GM11168 (cell line): Measurements from ENCODE around the gene SHROOM1.
"Not testable (repeated sequence)": the region's sequence is repeated elsewhere in the genome, so short reads cannot be mapped to it uniquely, and the experiment has no call there.

Experiments
- in situ Hi-C: fragments of 300-500 bp; cut with MboI; formaldehyde crosslinking; loops from one replicate; pipeline ENCODE4 v1.12.0; 2022; ENCODE audit warnings: low sequenced_read_pairs; ENCODE audit not compliant: unreplicated experiment

SHROOM1 gene, protein sequence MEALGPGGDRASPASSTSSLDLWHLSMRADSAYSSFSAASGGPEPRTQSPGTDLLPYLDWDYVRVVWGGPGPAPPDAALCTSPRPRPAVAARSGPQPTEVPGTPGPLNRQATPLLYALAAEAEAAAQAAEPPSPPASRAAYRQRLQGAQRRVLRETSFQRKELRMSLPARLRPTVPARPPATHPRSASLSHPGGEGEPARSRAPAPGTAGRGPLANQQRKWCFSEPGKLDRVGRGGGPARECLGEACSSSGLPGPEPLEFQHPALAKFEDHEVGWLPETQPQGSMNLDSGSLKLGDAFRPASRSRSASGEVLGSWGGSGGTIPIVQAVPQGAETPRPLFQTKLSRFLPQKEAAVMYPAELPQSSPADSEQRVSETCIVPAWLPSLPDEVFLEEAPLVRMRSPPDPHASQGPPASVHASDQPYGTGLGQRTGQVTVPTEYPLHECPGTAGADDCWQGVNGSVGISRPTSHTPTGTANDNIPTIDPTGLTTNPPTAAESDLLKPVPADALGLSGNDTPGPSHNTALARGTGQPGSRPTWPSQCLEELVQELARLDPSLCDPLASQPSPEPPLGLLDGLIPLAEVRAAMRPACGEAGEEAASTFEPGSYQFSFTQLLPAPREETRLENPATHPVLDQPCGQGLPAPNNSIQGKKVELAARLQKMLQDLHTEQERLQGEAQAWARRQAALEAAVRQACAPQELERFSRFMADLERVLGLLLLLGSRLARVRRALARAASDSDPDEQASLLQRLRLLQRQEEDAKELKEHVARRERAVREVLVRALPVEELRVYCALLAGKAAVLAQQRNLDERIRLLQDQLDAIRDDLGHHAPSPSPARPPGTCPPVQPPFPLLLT

GRCh38 chr5:132830436-132831094 lies at the start of gene SHROOM1:
Gene SHROOM1 (minus strand): TSS chr5:132830647. CDS start chr5:132826140, 4,507 bp downstream.
- in situ Hi-C loops, result no loop called here

GRCh38 chr5:132877938-132878337 lies 47.5 kb upstream of the SHROOM1 start:
- in situ Hi-C loops, result no loop called here

GRCh38 chr5:132877466-132877865 lies 47.0 kb upstream of the SHROOM1 start:
- in situ Hi-C loops, result no loop called here

DNA sequence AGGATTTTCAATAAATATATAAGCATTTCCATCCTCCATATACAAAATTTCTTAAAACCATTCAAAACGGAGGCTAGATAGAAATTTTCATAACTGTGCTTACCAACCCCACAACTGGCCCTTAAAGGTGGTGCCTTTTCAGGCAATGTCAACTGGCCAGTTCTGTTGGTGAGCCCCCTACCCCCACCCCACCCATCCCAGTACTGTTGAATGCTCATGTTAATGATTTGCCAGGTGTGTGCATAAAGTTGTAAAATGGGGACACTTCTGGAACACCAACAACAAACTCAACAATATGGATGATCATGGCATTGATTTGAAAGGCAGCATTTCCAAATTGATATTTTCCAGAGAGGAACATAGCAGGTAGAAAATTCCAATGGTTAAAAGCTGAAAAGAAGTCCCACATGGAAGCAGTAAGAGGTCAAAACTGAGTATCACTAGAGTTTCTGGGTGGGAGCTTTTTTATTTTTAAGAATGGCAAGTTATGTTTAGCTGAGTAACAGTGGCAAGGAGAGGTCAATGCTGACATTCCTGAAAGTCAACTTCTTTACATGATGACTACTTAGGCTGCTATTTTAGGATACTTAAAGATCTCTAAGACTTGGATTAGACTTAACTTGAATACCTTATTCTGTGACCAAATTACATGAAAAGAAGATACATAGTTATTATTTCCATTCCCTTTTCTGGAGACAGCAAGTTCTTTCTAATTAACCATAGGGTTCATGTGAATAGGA lies 45.7 kb upstream of the SHROOM1 start:
- in situ Hi-C loops, result no loop called here

DNA sequence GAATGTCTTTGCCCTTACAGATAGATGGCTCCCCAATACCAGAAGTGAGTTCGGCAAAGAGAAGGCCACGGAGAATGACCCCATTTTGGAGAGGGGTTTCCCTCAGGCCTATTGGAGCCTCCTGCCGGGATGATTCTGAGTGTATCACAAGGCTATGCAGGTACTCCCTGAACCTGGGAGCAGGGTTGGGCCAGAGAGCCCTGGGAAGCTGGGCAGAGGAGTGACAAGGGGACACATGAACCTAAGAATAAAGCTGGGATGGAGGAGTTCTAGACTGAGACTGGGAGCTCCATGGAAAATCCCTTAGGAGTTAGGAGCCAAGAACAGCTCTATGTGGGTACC lies 43.5 kb upstream of the SHROOM1 start:
- in situ Hi-C loops, result no loop called here

DNA sequence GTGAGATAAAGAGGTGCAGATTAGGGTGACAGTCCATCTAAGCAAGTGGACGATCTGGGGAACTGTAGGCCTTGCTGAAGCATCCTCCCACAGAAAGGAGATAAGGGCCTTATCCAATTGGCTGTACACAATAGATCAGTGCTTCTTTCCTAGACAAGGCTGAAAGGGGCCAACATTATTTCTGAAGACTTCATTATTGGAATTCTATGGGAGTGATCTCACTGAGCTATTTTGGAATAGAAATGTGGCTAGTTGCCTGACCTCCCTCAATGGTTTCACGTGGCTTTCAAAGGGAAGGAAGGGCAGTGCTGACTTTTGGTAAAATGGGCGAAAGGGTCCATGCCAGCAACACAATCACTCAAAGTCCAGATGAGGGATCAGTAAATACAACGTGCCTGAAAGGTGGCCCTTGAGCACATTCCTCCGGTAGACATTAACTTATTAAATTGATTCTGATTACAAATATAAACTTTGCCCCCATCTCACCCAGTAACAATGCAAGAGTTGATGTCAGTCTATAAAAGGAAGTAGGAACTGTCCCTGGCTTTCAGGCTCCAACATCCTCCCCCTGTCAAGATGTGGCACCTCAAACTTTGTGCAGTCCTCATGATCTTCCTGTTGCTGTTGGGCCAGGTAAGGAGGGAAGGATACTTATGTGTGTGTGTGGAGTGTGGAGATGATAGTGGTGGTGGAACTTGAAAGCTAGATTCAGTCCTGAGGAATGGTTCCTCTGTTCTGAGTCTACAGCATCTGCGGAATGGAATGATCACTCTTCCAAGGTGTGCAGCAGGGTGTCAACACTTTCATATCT lies 42.9 kb upstream of the SHROOM1 start, which contains the start of gene LEAP2:
Gene LEAP2, plus strand, starts transcription at position 550 of the 811 bp plus-strand sequence. Its CDS starts 27 bp downstream, at position 577.
- in situ Hi-C loops, result no loop called here

DNA sequence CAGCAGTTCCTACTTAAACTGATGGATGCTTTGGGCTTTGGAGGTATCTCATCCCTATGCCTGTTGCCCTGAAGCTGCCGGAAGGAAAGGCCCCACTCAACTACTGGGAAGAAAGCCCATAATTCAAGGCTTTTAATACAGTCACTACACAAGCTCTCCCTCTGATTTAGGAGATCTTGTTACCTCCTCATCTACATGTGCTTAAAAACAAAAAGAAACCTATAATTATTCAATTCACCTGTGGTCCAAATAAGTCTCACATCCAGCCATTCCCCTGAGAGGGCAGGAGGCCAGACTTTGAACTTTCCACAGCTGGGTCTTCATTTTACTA lies 42.3 kb upstream of the SHROOM1 start:
- in situ Hi-C loops, result no loop called here

DNA sequence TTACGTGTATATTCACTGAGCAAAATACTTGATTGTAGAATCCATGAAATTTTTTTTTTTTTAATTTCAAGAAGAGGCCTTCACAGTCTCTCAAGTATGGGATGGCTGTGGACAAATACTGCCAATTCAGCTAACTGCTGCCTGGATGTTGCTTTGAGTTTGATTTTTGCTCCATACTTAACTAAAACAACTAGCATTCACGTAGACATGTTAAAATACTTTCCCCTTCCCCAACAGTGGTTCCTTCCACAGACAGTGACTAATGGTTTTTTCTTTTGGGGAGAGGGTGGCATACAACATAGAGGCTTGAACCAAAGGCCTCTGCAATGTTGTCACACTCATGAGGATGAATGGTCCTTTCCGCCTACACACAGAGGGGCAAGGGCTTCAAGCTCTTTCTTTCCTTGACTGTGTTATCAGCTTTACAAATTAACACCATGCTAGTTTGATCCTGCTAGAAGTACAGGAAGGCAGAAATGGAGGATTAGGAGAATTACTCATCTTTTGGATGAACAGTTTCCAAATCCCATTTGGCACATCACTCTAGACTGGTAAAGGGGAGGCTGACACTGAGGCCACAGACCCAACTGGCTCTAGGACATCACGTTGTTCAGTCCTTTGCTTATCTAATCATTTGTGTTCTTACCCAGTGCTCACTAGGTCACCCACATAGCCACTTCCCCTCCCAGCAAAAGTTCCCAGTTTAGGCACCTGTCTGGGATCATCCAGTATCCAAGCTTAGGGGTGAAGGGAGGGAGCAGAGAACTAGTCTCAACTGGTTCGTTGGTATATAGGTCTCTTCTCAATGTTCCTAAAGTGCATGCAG lies 41.2 kb upstream of the SHROOM1 start:
- in situ Hi-C loops, result no loop called here

- in situ Hi-C loops, result no loop called here
These were observed 40.4 kb upstream of the SHROOM1 start for GRCh38 chr5:132870801-132871200.

DNA sequence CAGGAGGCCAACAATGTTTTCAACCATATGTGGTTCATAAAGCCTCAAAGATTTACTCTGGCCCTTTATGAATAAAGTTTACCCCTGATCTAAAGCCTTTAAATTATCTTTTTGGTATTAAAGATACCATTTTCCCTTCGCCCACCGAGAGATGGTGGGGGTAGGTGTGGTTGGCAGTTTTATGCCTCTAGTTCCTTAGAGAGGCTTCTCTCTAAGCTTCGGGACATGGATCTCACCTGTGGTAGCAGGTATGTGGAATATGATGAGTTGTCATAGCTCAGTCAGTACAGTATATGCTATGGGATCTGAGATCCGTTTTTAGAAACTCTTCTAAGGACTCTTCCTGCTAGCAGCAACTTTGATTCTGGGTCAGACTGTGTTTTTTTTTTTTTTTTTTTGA lies 38.3 kb upstream of the SHROOM1 start:
- in situ Hi-C loops, result no loop called here

GRCh38 chr5:132867046-132867451 lies 36.6 kb upstream of the SHROOM1 start:
- in situ Hi-C loops, result no loop called here

DNA sequence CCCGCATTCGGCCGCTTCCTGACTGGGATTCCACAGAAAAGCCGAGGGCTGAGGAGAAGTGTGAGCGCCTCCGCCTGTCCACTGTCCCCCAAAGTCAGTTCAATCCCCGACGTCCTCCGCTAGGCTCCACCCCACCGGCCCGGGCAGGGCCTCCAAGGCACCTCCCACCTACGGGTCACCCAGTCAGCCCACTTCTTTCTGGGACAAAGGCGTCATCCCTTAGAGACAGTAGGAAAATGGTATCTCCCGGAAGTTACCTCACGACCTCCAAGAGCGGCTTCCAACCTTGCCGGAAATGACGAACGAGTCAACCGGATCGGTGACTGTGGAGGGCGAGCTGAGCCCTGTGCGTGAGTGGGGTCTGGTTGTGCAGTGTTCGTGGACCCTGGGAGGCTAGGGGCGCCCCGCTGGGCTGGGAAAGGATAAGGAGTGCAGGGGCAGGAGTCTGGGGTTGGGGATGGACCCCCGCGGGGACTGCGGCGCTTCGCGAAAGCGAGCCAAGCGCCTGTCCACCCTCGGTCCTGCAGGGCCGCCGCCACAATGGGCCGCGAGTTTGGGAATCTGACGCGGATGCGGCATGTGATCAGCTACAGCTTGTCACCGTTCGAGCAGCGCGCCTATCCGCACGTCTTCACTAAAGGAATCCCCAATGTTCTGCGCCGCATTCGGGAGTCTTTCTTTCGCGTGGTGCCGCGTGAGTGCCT lies 36.0 kb upstream of the SHROOM1 start, which contains the start of the genes GDF9 and UQCRQ:
Gene GDF9, minus strand, starts transcription at position 128 of the 704 bp plus-strand sequence. CDS start 1,936 bp downstream, outside the sequence.
Gene UQCRQ, plus strand, starts transcription at position 301 of the 704 bp plus-strand sequence. Its CDS starts 240 bp downstream, at position 541.
- in situ Hi-C loops, result no loop called here

DNA sequence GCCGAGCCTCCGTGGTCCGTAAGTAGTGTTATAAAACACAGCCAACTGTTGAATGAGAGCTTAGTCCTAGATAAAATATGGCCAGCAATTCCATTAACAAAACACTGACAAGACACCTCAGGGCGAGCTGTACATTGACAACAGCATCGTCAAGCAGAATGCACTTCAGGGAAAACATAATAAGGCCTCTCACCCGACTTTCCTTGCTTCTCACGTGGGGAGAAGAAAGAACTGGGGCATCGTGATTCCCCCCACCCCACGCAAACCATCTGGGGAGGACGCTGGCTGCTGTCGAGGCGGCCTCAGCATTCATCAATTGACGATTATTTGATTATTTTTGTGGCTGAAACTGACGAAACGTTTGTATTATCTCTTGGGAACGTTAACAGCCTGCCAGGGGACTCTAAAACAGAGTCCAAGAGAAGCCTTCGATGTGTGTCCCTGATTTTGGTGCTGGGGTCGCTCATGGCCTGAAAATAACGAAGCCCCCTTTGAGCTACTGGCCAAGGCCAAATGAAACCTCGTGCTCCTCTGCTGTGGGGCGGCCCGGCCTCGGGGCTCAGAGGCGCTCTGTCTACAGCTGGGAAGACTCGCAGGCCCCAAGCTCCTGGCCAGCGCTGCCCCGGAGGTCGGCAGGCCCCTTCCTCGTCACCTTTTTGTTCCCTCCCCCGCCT lies 35.4 kb upstream of the SHROOM1 start:
- in situ Hi-C loops, result no loop called here

GRCh38 chr5:132860742-132861141 lies 30.3 kb upstream of the SHROOM1 start:
- in situ Hi-C loops, result no loop called here

DNA sequence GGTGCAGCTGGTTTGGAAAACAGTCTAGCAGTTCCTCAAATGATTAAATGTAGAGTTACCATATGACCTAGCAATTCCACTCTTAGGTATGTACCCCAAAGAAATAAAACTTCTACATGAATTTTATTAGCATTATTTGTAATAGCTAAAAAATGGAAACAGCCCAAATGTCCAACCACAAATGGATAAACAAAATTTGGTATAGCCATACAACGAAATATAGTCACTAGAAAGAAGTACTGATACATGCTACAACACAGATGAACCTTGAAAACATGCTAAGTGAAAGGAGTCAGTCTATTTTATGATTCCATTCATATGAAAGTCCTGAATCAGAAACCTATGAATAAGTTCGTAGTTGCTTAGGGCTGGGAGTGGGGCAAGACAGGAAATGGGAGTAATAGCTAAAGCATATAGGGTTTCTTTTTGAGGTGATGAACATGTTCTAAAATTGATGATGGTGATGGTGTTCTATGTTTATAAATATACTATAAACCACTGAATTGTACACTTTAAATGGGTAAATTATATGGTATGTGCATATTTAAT lies 29.5 kb upstream of the SHROOM1 start:
- in situ Hi-C loops, result no loop called here

DNA sequence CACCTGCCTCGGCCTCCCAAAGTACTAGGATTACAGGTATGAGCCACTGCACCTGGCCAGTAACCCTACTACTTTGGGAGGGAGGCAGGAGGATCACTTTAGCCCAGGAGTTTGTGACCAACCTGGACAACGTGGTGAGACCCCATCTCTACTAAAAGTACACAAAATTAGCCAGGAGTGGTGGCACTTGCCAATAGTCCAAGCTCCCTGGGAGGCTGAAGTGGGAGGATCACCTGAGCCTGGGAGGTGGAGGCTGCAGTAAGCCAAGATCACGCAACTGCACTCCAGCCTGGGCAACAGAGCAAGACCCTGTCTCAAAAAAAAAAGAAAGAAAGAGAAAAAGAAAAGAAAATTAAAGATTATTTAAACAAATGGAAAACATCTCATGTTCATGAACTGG lies 25.6 kb upstream of the SHROOM1 start:
- in situ Hi-C loops, result no loop called here

GRCh38 chr5:132854992-132855391 lies 24.5 kb upstream of the SHROOM1 start:
- in situ Hi-C loops, result not testable (repeated sequence)
